ENCODE measurements around the gene WDR73.
"Not testable (repeated sequence)": the region's sequence is repeated elsewhere in the genome, so short reads cannot be mapped to it uniquely, and the experiment has no call there.

Gene WDR73

GRCh38 chr15:84657748-84658079 is 3.6 kb upstream of the WDR73 start:
- no peak for DNase-seq

- DNase-seq: no peak
Observed at GRCh38 chr15:84656972-84657371, 2.9 kb upstream of the WDR73 start.

DNA sequence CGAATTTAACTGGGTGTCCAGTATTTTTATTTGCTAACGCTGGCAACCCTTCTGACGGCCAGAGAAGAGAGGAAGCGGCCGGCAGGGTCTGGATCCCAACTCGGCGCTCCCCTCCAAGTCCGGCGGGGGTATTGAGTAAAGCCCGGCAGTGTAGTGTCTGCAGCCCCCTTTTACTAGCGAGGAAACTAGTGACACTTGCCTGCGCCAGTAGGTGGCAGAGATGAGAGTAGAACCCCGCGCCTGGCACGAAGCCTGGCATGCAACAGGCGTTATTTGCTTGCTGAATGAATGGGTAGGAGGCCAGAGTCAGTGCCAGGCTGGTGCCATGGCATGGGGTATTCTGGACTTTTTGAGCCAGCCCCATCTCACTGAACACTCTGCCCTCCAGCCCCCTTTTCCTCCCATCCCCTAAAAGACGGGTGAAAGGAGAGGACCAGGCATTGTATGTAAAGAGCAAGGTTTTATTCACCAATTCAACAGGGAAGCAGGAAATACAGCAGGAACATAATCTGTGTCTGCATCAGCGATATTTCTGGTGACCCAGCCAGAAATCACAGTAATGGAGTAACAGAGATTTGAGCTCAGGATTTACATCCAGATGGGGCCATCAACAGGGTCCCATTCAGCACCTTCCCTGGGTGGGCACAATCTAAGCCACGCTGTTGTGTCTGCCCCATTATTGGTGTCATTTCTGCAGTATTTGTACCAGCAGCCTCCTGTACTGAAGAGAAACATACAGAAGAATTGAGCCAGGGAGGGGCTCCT is 788 bp upstream of the WDR73 start:
- DNase-seq: peak; percentile 82

DNA sequence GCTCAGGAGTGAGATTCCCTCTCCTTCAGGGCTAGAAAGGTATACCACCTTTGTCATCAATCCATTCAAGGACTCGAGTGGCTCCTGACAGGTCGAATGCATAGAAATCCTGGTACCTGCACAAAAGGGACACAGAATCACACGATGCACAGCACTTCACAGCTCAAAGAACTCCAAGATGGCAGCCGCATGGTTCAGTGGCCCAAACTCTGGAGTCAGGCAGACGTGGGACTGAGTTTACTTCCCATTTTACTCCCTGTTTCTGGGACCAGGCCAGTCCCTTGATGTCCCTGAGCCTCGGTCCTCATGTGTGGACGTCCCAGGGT is 536 bp downstream of the WDR73 start:
- DNase-seq: no peak

GRCh38 chr15:84649706-84650105 is 4.4 kb downstream of the WDR73 start:
- no peak for DNase-seq

DNA sequence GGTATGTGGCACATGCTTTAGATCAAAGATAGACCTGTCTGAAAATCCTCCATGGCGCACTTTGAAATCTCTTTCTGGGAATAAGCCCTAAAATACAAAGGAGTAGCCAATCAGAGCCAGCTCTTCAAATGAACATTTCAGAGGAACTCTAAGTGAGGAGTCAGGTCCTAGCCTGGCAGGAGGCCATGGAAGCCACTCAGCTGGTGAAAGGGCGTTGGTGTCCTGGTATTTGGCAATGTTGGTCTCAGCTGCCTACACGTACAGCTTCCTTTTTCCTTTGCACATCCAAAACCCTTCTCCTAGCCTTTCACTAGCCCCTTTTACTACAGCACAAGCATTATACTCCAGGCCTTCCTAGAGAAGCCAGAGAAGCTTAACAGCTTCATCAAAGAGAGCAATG is 5.5 kb downstream of the WDR73 start:
- DNase-seq: peak; percentile 72

- DNase-seq: no peak
Observed at GRCh38 chr15:84647726-84648125, 6.4 kb downstream of the WDR73 start.

GRCh38 chr15:84645997-84646396 is 8.1 kb downstream of the WDR73 start:
- DNase-seq: no peak

DNA sequence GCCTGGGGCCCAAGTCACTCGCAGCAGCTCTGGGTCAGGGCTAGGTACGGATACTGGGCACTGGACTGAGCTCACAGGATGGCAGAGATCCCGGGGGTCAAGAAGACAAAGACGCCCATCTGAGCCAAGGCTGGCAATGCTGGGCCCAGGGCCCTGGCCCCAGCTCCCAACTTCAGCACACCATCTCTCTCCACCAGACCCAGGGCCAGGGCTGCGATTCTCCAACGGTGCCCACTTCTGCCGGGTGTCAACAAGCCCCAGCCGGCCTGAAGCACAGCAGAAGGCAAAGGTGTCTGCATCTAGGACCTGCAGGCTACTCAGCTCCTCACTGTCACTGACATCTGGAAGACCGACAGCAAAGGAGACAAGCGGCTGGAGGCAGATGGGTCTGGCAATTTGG is 8.6 kb downstream of the WDR73 start:
- DNase-seq: no peak

DNA sequence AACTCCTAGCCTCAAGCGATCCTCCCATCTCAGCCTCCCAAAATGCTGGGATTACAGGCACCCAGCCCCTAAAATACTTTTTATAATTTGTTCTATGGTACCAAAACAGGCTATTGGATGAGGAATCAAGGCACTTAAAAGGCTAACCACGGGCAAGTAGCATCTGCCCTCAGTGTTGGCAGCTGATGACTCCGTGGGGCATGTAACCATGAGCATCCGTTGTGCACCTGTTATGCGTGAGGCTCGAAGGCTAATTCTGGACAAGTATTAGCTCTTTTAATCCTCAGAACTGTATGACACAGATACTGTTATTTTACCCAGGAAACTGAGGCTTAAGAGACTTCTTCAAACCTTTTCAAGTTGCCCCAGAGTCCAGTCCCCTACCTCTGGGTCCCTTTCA is 10.2 kb downstream of the WDR73 start:
- no peak for DNase-seq

DNA sequence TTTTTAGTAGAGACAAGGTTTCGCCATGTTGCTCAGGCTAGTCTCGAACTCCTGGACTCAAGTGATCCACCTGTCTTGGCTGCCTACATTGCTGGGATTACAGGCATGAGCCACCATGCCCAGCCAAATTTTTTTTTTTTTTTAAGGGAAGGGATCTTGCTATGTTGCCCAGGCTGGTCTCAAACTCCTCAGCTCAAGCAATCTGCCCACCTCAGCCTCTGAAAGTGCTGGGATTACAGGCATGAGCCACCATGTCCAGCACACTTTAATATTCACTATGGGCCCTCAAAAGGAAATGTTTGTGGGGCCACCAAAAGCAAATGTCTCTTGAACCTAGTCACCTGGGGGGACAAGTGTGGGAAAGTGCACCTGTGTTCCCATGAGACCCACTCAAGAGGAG is 11.4 kb downstream of the WDR73 start:
- not testable (repeated sequence) for DNase-seq

GRCh38 chr15:84641871-84642270 is 12.2 kb downstream of the WDR73 start:
- DNase-seq: not testable (repeated sequence)

- no peak for DNase-seq
Observed at GRCh38 chr15:84638103-84638502, 16.0 kb downstream of the WDR73 start.

DNA sequence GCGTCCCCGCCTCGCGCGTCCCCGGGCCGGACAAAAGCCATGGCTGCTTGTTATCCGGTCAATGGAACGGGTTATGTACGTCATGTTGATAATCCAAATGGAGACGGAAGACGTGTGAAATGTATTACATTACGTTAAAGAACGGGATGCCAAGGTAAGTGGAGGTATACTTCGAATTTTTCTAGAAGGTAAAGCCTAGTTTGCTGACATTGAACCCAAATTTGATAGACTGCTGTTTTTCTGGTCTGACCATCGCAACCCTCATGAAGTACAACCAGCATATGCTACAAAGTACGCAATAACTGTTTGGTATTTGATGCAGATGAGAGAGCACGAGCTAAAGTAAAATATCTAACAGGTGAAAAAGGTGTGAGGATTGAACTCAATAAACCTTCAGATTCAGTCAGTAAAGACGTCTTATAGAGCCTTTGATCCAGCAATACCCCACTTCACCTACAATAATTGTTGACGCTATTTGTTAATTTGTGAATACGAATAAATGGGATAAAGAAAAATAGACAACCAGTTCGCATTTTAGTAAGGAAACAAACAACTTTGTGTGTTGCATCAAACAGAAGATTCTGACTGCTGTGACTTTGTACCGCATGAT is 19.8 kb downstream of the WDR73 start:
- DNase-seq: no peak

DNA sequence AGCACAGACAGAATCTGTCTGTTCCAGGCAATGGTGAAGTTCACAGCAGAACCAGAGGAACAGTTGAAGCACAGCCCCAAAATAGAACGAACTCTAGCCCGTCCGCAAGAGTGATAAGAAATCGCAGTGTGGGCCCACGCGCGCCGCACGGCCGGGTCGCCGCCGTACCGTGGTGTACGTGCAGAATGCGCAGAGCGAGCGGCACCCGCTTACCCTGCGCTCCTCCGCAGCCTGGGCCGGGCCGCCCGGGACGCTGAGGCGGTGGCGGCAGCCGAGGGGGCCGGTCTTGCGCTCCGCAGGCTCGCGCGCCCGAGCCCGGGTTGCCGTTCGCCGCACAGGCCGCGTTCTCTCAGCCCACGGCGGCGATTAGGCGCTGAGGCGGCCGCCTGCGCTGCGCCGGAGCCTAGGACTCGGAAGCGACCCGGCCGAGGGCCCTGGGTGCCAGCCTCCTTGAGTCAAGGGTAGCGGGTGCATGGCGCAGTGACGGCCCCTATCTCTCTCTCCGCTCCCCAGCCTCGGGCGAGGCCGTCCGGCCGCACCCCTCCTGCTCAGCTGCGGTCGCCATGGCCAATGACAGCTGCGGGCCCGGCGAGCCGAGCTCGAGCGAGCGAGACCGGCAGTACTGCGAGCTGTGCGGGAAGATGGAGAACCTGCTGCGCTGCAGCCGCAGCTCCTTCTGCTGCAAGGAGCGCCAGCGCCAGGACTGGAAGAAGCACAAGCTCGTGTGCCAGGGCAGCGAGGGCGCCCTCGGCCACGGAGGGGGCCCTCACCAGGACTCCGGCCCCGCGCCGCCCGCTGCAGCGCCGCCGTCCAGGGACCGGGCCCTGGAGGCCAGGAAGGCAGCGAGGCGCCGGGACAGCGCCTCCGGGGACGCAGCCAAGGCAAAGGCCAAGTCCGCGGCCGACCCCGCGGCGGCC is 20.5 kb downstream of the WDR73 start:
- DNase-seq: peak; percentile 82

GRCh38 chr15:84631706-84632272 is 22.3 kb downstream of the WDR73 start:
- peak; percentile 27 for DNase-seq

DNA sequence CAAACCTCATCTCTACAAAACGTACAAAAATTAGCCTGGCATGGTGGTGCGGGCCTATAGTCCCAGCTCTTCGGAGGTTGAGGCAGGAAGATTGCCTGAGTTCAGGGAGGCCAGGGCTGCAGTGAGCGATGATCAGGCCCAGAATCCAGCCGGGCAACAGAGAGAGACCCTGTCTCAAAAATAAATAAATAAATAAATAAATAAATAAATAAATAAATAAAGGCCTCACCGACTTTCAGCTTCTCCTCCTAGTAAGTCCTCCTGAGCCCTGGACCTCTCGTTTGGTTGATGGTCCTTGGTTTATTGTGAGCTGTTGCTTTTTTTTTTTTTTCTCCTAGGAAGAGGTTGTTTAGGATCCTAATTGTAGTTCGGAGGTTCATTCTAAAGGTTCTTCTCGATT is 25.1 kb downstream of the WDR73 start:
- DNase-seq: no peak

DNA sequence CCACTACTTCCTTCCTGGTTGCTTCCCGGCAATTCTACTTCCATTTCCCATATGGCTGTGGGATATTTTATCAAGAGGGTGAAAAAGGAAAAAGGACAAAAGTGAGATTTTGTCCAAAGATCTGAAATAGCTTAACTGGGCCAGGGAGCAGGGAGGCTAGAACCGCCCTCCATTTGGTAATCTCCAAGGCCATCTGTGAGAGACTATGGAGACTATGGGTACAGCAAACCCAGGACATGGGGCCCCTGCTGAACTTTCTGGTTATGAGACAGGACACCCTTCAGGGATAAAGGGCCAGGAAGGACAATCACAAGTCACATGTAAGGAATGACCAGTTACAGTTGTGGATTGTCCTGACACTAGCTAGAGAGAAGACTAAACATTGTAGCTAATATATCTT is 29.0 kb downstream of the WDR73 start:
- DNase-seq: no peak

GRCh38 chr15:84624359-84624758 is 29.7 kb downstream of the WDR73 start:
- DNase-seq: no peak

DNA sequence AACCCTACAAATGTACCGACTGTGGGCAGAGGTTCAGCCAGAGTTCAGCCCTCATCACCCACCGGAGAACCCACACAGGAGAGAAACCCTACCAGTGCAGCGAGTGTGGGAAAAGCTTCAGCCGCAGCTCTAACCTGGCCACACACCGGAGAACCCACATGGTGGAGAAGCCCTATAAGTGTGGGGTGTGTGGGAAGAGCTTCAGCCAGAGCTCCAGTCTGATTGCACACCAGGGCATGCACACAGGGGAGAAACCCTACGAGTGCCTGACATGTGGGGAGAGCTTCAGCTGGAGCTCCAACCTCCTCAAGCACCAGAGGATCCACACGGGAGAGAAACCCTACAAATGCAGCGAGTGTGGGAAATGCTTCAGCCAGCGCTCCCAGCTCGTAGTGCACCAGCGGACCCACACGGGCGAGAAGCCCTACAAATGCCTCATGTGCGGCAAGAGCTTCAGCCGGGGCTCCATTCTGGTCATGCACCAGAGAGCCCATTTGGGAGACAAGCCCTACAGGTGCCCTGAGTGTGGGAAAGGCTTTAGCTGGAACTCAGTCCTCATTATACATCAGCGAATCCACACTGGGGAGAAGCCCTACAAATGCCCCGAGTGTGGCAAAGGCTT is 32.6 kb downstream of the WDR73 start:
- no peak for DNase-seq

- DNase-seq: no peak
Observed at GRCh38 chr15:84620626-84621025, 33.5 kb downstream of the WDR73 start.

DNA sequence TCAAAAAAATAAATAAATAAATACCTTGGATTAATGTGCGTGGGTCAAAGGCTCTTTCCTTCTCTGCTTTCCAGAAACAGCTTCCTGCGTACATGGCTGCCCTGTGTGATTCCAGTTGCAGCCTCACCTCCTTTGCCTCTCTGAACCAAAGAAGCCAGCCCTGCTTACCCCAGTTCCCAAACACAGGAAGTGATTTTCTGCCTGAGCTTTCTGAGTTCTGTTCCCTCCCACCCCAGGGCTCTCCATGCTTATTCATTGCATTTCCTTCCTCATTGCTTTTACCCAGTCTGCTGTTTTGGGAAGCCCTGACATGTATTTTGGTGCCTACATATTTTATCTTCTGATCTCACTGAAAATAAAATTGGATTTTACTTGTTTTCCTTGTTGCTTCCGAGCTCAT is 37.8 kb downstream of the WDR73 start:
- peak; percentile 77 for DNase-seq

- DNase-seq: no peak
Observed at GRCh38 chr15:84611631-84612030, 42.5 kb downstream of the WDR73 start.

Measured in suppressor macrophage treated with lipopolysaccharide for 4 hours (primary cell).